22Rv1 (cell line): Measurements from ENCODE around the gene ZBTB44.

Experiments used
- ZFX ChIP-seq: fragments of 450-650 bp; IDR thresholded peaks from 2 replicates; pipeline ENCODE4 v1.6.1; 2017; ENCODE audit warnings: antibody characterized with exemption, borderline replicate concordance
- TF ChIP-seq, protein P1 (sequence below): fragments of 450-650 bp; IDR thresholded peaks from 2 replicates; pipeline ENCODE4 v1.5.1; 2017; ENCODE audit warnings: mild to moderate bottlenecking

DNA sequence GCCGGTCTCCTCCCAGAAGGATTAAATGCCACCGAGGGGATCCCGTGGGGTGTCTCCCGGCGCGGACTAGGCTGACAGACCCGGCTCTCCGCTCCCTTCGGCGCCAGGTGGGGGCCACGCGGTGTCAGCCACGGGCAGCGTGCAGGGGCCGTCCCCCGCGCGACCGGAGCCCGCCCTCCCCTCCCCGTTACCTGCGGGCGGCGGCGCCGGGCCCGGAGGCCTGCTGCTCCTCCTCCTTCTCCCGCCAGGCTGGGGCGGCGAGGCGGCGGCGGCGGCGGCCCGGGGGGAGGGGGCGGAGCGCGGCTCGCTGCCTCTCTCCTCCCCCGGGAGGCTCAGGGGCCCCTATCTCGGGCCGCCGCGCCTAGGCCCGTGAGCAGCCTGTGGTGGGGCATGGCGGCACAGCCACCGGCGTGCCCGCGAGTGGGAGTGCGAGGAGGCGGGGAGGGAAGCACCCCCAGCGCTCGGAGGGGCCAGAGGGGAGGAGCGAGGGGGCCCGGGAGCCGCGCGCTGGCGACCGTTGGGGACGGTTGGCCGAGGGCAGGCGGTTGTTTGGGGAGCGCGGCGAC lies 450 bp downstream of the ZBTB44 start:
- TF ChIP-seq, protein P1, sequence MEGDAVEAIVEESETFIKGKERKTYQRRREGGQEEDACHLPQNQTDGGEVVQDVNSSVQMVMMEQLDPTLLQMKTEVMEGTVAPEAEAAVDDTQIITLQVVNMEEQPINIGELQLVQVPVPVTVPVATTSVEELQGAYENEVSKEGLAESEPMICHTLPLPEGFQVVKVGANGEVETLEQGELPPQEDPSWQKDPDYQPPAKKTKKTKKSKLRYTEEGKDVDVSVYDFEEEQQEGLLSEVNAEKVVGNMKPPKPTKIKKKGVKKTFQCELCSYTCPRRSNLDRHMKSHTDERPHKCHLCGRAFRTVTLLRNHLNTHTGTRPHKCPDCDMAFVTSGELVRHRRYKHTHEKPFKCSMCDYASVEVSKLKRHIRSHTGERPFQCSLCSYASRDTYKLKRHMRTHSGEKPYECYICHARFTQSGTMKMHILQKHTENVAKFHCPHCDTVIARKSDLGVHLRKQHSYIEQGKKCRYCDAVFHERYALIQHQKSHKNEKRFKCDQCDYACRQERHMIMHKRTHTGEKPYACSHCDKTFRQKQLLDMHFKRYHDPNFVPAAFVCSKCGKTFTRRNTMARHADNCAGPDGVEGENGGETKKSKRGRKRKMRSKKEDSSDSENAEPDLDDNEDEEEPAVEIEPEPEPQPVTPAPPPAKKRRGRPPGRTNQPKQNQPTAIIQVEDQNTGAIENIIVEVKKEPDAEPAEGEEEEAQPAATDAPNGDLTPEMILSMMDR: no peak
- no peak for TF ChIP-seq ZFX
